ENCODE data around the gene SMIM15. TPM values are rescaled to one million over a fixed set of nuclear protein-coding genes. Genes with fewer than 3 reads are reported as not detected.
A peak's percentile ranks its signal among the peaks of the same experiment; 100 is the strongest.

Gene SMIM15
- total and polyA plus RNA-seq, 10 of the 15 experiments (the other 5 are each of a cell fraction or from before 2014, with no cell fraction given), result 13.8 to 83.3 (median 53.9) TPM

GRCh38 chr5:61200582-61201155, 38.4 kb upstream of the SMIM15 start (continued):
- TF ChIP-seq, protein P1, sequence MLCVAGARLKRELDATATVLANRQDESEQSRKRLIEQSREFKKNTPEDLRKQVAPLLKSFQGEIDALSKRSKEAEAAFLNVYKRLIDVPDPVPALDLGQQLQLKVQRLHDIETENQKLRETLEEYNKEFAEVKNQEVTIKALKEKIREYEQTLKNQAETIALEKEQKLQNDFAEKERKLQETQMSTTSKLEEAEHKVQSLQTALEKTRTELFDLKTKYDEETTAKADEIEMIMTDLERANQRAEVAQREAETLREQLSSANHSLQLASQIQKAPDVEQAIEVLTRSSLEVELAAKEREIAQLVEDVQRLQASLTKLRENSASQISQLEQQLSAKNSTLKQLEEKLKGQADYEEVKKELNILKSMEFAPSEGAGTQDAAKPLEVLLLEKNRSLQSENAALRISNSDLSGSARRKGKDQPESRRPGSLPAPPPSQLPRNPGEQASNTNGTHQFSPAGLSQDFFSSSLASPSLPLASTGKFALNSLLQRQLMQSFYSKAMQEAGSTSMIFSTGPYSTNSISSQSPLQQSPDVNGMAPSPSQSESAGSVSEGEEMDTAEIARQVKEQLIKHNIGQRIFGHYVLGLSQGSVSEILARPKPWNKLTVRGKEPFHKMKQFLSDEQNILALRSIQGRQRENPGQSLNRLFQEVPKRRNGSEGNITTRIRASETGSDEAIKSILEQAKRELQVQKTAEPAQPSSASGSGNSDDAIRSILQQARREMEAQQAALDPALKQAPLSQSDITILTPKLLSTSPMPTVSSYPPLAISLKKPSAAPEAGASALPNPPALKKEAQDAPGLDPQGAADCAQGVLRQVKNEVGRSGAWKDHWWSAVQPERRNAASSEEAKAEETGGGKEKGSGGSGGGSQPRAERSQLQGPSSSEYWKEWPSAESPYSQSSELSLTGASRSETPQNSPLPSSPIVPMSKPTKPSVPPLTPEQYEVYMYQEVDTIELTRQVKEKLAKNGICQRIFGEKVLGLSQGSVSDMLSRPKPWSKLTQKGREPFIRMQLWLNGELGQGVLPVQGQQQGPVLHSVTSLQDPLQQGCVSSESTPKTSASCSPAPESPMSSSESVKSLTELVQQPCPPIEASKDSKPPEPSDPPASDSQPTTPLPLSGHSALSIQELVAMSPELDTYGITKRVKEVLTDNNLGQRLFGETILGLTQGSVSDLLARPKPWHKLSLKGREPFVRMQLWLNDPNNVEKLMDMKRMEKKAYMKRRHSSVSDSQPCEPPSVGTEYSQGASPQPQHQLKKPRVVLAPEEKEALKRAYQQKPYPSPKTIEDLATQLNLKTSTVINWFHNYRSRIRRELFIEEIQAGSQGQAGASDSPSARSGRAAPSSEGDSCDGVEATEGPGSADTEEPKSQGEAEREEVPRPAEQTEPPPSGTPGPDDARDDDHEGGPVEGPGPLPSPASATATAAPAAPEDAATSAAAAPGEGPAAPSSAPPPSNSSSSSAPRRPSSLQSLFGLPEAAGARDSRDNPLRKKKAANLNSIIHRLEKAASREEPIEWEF (IDR thresholded peaks at IDR 0.05; ENCODE audit: insufficient replicate concordance, low read depth, low read length), result no peak
- TF ChIP-seq, protein P2, sequence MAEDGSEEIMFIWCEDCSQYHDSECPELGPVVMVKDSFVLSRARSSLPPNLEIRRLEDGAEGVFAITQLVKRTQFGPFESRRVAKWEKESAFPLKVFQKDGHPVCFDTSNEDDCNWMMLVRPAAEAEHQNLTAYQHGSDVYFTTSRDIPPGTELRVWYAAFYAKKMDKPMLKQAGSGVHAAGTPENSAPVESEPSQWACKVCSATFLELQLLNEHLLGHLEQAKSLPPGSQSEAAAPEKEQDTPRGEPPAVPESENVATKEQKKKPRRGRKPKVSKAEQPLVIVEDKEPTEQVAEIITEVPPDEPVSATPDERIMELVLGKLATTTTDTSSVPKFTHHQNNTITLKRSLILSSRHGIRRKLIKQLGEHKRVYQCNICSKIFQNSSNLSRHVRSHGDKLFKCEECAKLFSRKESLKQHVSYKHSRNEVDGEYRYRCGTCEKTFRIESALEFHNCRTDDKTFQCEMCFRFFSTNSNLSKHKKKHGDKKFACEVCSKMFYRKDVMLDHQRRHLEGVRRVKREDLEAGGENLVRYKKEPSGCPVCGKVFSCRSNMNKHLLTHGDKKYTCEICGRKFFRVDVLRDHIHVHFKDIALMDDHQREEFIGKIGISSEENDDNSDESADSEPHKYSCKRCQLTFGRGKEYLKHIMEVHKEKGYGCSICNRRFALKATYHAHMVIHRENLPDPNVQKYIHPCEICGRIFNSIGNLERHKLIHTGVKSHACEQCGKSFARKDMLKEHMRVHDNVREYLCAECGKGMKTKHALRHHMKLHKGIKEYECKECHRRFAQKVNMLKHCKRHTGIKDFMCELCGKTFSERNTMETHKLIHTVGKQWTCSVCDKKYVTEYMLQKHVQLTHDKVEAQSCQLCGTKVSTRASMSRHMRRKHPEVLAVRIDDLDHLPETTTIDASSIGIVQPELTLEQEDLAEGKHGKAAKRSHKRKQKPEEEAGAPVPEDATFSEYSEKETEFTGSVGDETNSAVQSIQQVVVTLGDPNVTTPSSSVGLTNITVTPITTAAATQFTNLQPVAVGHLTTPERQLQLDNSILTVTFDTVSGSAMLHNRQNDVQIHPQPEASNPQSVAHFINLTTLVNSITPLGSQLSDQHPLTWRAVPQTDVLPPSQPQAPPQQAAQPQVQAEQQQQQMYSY (CRISPR knock-in tag; IDR thresholded peaks at IDR 0.05), result no peak
- TF ChIP-seq WRNIP1 (IDR thresholded peaks at IDR 0.05; ENCODE audit: borderline replicate concordance, low read depth, low read length) (no peak), SMAD1 (IDR thresholded peaks at IDR 0.05; ENCODE audit: low read depth, partially characterized antibody) (no peak), RFX5 (IDR thresholded peaks at IDR 0.05; ENCODE audit: low read depth, low read length) (no peak), SUPT20H (IDR thresholded peaks at IDR 0.05; ENCODE audit: borderline replicate concordance, control insufficient read depth, low read depth, low read length) (no peak), NKRF (conservative IDR thresholded peaks at IDR 0.05) (no peak), FOXM1 (IDR thresholded peaks at IDR 0.05; ENCODE audit: low read depth, low read length) (peak; percentile 57; the same call in 1 of the 2 replicates), RBBP5 (conservative IDR thresholded peaks at IDR 0.05) (no peak), SP1 (IDR thresholded peaks at IDR 0.05; ENCODE audit: low read depth, low read length) (no peak), TCF3 (IDR thresholded peaks at IDR 0.05; ENCODE audit: borderline replicate concordance, insufficient read depth, low read depth, low read length) (no peak), ZSCAN29 (IDR thresholded peaks at IDR 0.05) (no peak), ZBED1 (IDR thresholded peaks at IDR 0.05; ENCODE audit: borderline replicate concordance) (no peak), IKZF1 (conservative IDR thresholded peaks at IDR 0.05) (peak; percentile 96), SPI1 (IDR thresholded peaks at IDR 0.05; ENCODE audit: borderline replicate concordance, insufficient read depth, low read depth, low read length) (no peak), KDM1A (IDR thresholded peaks at IDR 0.05; ENCODE audit: borderline replicate concordance) (no peak), RCOR1 (conservative IDR thresholded peaks at IDR 0.05; ENCODE audit: low read depth, low read length) (no peak), BRCA1 (IDR thresholded peaks at IDR 0.05; ENCODE audit: low read depth, low read length) (no peak)
- TF ChIP-seq, protein P3, sequence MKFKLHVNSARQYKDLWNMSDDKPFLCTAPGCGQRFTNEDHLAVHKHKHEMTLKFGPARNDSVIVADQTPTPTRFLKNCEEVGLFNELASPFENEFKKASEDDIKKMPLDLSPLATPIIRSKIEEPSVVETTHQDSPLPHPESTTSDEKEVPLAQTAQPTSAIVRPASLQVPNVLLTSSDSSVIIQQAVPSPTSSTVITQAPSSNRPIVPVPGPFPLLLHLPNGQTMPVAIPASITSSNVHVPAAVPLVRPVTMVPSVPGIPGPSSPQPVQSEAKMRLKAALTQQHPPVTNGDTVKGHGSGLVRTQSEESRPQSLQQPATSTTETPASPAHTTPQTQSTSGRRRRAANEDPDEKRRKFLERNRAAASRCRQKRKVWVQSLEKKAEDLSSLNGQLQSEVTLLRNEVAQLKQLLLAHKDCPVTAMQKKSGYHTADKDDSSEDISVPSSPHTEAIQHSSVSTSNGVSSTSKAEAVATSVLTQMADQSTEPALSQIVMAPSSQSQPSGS (IDR thresholded peaks at IDR 0.05; ENCODE audit: low read length), result peak; percentile 85

Data from GM12878 (cell line).